ENCODE results near the gene FGF3.

- TF ChIP-seq, protein P1, sequence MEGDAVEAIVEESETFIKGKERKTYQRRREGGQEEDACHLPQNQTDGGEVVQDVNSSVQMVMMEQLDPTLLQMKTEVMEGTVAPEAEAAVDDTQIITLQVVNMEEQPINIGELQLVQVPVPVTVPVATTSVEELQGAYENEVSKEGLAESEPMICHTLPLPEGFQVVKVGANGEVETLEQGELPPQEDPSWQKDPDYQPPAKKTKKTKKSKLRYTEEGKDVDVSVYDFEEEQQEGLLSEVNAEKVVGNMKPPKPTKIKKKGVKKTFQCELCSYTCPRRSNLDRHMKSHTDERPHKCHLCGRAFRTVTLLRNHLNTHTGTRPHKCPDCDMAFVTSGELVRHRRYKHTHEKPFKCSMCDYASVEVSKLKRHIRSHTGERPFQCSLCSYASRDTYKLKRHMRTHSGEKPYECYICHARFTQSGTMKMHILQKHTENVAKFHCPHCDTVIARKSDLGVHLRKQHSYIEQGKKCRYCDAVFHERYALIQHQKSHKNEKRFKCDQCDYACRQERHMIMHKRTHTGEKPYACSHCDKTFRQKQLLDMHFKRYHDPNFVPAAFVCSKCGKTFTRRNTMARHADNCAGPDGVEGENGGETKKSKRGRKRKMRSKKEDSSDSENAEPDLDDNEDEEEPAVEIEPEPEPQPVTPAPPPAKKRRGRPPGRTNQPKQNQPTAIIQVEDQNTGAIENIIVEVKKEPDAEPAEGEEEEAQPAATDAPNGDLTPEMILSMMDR (IDR thresholded peaks at IDR 0.05), result no peak
- TF ChIP-seq YY1 (IDR thresholded peaks at IDR 0.05; ENCODE audit: low read depth) (no peak), RXRA (IDR thresholded peaks at IDR 0.05; ENCODE audit: borderline replicate concordance, low read depth) (no peak), RAD21 (IDR thresholded peaks at IDR 0.05; ENCODE audit: low read length) (no peak), ZBTB33 (IDR thresholded peaks at IDR 0.05; ENCODE audit: borderline replicate concordance, low read depth) (no peak), RFX5 (IDR thresholded peaks at IDR 0.05; ENCODE audit: low read length) (no peak), FOXM1 (IDR thresholded peaks at IDR 0.05; ENCODE audit: low read depth) (no peak), NFIC (IDR thresholded peaks at IDR 0.05; ENCODE audit: borderline replicate concordance) (no peak), REST (IDR thresholded peaks at IDR 0.05; ENCODE audit: low read depth, low read length) (no peak), NRF1 (IDR thresholded peaks at IDR 0.05; ENCODE audit: low read depth, low read length) (no peak), SIN3A (IDR thresholded peaks at IDR 0.05; ENCODE audit: borderline replicate concordance, low read depth, low read length) (no peak)
Measured at GRCh38 chr11:69826773-69827172, 7.6 kb upstream of the FGF3 start.
